Ovary (tissue), 3 donors: ENCODE results near the gene KCTD20.

Experiments used
- EP300 ChIP-seq: sonication (generic); formaldehyde crosslinking; IDR thresholded peaks from one replicate; pipeline ENCODE4 v1.6.1; 2017; ENCODE audit warnings: antibody characterized with exemption
- POLR2A ChIP-seq: fragments of 450-650 bp; IDR thresholded peaks from one replicate; pipeline ENCODE4 v1.6.1; 2017; ENCODE audit warnings: antibody characterized with exemption, mild to moderate bottlenecking, moderate library complexity
- TF ChIP-seq, protein P1 (sequence below), 3 donors: fragments of 450-650 bp in 2 of 3; fragments of 200-600 bp in 1 of 3; IDR thresholded peaks; one replicate each; pipeline versions ENCODE4 v1.5.1 to v1.8.0; 2016 to 2022; ENCODE audit warnings: antibody characterized with exemption in 3 of 3, mild to moderate bottlenecking in 1 of 3
- donor health status: DM: no; HTN: no; CAD: no.

GRCh38 chr6:36461646-36462045 lies 18.8 kb downstream of the KCTD20 start:
- TF ChIP-seq, protein P1, sequence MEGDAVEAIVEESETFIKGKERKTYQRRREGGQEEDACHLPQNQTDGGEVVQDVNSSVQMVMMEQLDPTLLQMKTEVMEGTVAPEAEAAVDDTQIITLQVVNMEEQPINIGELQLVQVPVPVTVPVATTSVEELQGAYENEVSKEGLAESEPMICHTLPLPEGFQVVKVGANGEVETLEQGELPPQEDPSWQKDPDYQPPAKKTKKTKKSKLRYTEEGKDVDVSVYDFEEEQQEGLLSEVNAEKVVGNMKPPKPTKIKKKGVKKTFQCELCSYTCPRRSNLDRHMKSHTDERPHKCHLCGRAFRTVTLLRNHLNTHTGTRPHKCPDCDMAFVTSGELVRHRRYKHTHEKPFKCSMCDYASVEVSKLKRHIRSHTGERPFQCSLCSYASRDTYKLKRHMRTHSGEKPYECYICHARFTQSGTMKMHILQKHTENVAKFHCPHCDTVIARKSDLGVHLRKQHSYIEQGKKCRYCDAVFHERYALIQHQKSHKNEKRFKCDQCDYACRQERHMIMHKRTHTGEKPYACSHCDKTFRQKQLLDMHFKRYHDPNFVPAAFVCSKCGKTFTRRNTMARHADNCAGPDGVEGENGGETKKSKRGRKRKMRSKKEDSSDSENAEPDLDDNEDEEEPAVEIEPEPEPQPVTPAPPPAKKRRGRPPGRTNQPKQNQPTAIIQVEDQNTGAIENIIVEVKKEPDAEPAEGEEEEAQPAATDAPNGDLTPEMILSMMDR (IDR thresholded peaks at IDR 0.05), result no peak
- no peak for TF ChIP-seq POLR2A
- no peak for TF ChIP-seq EP300
